SU-DHL-6 (cell line): Measurements from ENCODE around the gene EFCAB13.

ENCODE experiments used
- EZH2phosphoT487 ChIP-seq: fragments of 200-600 bp; sonication (generic), shearing (Covaris generic); conservative IDR thresholded peaks from 2 replicates; pipeline ENCODE4 v1.6.1; 2018; ENCODE audit warnings: mild to moderate bottlenecking, antibody characterized with exemption, low read length, moderate library complexity, mixed read lengths
- TF ChIP-seq, protein P1 (sequence below): fragments of 200-600 bp; sonication (generic); IDR thresholded peaks from one replicate; pipeline ENCODE4 v1.5.1; 2017; ENCODE audit warnings: antibody characterized with exemption, mild to moderate bottlenecking, low read length, moderate library complexity; ENCODE audit not compliant: insufficient read depth, poor library complexity, severe bottlenecking

DNA sequence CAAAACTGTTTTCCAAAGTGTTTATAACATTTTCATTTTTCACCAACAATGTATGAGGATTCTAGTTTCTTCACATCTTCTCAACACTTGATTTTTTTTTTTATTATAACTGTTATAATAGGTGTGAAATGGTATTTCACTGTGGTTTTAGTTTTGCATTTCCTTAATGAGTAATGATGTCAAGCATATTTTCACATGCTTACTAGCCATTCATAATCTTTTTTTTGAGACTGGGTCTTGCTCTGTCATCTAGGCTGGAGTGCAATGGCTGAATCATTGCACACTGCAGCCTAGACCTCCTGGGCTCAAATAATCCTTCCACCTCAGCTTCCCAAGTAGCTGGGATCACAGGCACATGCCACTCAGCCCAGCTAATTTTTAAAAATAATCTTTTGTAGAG, 65.1 kb downstream of the EFCAB13 start:
- TF ChIP-seq, protein P1, sequence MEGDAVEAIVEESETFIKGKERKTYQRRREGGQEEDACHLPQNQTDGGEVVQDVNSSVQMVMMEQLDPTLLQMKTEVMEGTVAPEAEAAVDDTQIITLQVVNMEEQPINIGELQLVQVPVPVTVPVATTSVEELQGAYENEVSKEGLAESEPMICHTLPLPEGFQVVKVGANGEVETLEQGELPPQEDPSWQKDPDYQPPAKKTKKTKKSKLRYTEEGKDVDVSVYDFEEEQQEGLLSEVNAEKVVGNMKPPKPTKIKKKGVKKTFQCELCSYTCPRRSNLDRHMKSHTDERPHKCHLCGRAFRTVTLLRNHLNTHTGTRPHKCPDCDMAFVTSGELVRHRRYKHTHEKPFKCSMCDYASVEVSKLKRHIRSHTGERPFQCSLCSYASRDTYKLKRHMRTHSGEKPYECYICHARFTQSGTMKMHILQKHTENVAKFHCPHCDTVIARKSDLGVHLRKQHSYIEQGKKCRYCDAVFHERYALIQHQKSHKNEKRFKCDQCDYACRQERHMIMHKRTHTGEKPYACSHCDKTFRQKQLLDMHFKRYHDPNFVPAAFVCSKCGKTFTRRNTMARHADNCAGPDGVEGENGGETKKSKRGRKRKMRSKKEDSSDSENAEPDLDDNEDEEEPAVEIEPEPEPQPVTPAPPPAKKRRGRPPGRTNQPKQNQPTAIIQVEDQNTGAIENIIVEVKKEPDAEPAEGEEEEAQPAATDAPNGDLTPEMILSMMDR, result no peak
- TF ChIP-seq EZH2phosphoT487, result no peak
